Thyroid gland (tissue), 4 donors: Measurements from ENCODE around the gene OR10A6. TPM values are rescaled to one million over a fixed set of nuclear protein-coding genes. Genes with fewer than 3 reads are reported as not detected.

Experiments used
- DNase-seq, 2 donors: peaks; one replicate each; pipeline ENCODE4 v3.0.0-alpha.2; 2019
- H3K27ac ChIP-seq, 3 donors: fragments of 200-600 bp; sonication (generic); 1 replicate in 2 of 3; 2 replicates in 1 of 3; pipeline ENCODE4 v1.5.1; 2016 to 2019; ENCODE audit warnings: mild to moderate bottlenecking in 1 of 3, moderate library complexity in 1 of 3
- H3K27me3 ChIP-seq: fragments of 200-600 bp; sonication (generic); one replicate; pipeline ENCODE4 v1.5.1; 2019
- H3K36me3 ChIP-seq, 2 donors: fragments of 200-600 bp; sonication (generic); one replicate each; pipeline ENCODE4 v1.5.1; 2016 to 2019
- H3K4me1 ChIP-seq, 2 donors: fragments of 200-600 bp; sonication (generic); one replicate each; pipeline ENCODE4 v1.5.1; 2017 to 2019
- H3K4me3 ChIP-seq, 3 donors: fragments of 200-600 bp; sonication (generic); replicated peaks in 1 of 3; 1 replicate in 2 of 3; 2 replicates in 1 of 3; pipeline ENCODE4 v1.5.1; 2016; ENCODE audit warnings: mild to moderate bottlenecking in 1 of 3
- H3K9me3 ChIP-seq: fragments of 200-600 bp; sonication (generic); one replicate; pipeline ENCODE4 v1.5.1; 2017
- POLR2A ChIP-seq, 2 donors: fragments of 450-650 bp; IDR thresholded peaks; one replicate each; pipeline ENCODE4 v1.6.1; 2017; ENCODE audit warnings: antibody characterized with exemption in 2 of 2, mild to moderate bottlenecking in 2 of 2, moderate library complexity in 1 of 2
- WGBS, 2 donors: methylation state at CpG; one replicate each; pipeline ENCODE4 v1.1.5; 2017; 5-methylcytosine and 5-hydroxymethylcytosine counted together
- intact Hi-C: fragments of 100-400 bp; cut with DNase I; formaldehyde crosslinking; loops from one replicate; pipeline ENCODE4 v1.15.1; 2023
- total RNA-seq, 4 donors: library from RNA; depleted of rRNA; stranded (reverse); fragments of >200 nt; gene quantifications; one replicate each; pipeline ENCODE4 v1.2.3, GENCODE V29; 2016
- TF ChIP-seq, protein P1 (sequence below), 6 experiments: fragments of 200-600 bp in 3 of 6; fragments of 450-650 bp in 3 of 6; sonication (generic) in 3 of 6; IDR thresholded peaks; one replicate each; pipeline ENCODE4 v1.5.1; 2016 to 2019; ENCODE audit warnings: antibody characterized with exemption in 6 of 6, mild to moderate bottlenecking in 2 of 6, inconsistent platforms in 1 of 6, moderate library complexity in 1 of 6

The OR10A6 gene
- total RNA-seq, 4 donors from 2014 or later = not detected

- Histone ChIP-seq H3K9me3 (no peaks in the 10 kb centered on the region), H3K27me3 (no peaks in the 10 kb centered on the region), H3K27ac (no peak overlapping the region), H3K4me3 (no peak overlapping the region), H3K36me3 (no peaks in the 10 kb centered on the region), H3K4me1 (no peaks in the 10 kb centered on the region)
- DNase-seq = no peak
- TF ChIP-seq POLR2A (IDR thresholded peaks at IDR 0.05) = no peak
- TF ChIP-seq, protein P1, sequence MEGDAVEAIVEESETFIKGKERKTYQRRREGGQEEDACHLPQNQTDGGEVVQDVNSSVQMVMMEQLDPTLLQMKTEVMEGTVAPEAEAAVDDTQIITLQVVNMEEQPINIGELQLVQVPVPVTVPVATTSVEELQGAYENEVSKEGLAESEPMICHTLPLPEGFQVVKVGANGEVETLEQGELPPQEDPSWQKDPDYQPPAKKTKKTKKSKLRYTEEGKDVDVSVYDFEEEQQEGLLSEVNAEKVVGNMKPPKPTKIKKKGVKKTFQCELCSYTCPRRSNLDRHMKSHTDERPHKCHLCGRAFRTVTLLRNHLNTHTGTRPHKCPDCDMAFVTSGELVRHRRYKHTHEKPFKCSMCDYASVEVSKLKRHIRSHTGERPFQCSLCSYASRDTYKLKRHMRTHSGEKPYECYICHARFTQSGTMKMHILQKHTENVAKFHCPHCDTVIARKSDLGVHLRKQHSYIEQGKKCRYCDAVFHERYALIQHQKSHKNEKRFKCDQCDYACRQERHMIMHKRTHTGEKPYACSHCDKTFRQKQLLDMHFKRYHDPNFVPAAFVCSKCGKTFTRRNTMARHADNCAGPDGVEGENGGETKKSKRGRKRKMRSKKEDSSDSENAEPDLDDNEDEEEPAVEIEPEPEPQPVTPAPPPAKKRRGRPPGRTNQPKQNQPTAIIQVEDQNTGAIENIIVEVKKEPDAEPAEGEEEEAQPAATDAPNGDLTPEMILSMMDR (IDR thresholded peaks at IDR 0.05) = no peak
- intact Hi-C loops = no loop called here
Measured at GRCh38 chr11:7911011-7911410, 20.1 kb downstream of the OR10A6 start.

DNA sequence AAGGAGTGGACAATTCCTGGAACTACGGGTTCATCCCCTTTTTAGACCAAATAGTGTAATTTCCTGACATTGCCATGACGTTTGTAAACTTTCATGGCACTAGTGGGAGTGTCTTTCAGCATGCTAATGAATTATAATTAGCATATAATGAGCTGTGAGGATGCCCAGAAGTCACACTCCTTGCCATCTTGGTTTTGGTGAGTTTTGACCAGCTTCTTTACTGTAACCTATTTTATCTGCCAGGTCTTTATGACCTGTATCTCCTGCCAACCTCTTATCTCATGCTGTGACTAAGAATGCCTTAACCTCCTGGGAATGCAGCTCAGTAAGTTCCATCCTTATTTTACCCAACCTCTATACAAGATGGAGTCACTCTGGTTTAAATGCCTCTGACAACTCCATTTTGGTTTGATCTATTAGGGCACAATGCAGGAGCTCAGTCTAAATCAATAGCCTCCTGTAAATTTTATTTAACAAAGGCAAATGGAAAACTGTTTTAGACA is 20.7 kb downstream of the OR10A6 start:
- 37 to 49% methylated on average over 2 of the region's 2 CpGs for WGBS, 2 donors
- no peak for DNase-seq
- Histone ChIP-seq H3K27ac (no peak overlapping the region), H3K36me3 (no peaks in the 10 kb centered on the region), H3K27me3 (no peaks in the 10 kb centered on the region), H3K9me3 (no peaks in the 10 kb centered on the region), H3K4me1 (no peaks in the 10 kb centered on the region), H3K4me3 (no peak overlapping the region)
- TF ChIP-seq, protein P1 (IDR thresholded peaks at IDR 0.05) = no peak
- TF ChIP-seq POLR2A (IDR thresholded peaks at IDR 0.05) = no peak
- intact Hi-C loops = no loop called here

- Histone ChIP-seq H3K36me3 (no peaks in the 10 kb centered on the region), H3K4me3 (no peak overlapping the region), H3K4me1 (no peaks in the 10 kb centered on the region), H3K27me3 (no peaks in the 10 kb centered on the region), H3K9me3 (no peaks in the 10 kb centered on the region), H3K27ac (no peak overlapping the region)
- intact Hi-C loops = no loop called here
- no peak for DNase-seq
- 27 to 31% methylated on average over 2 of the region's 2 CpGs for WGBS, 2 donors
- TF ChIP-seq, protein P1 (IDR thresholded peaks at IDR 0.05) = no peak
- no peak for TF ChIP-seq POLR2A (IDR thresholded peaks at IDR 0.05)
Measured at GRCh38 chr11:7909585-7910285, 21.3 kb downstream of the OR10A6 start.

DNA sequence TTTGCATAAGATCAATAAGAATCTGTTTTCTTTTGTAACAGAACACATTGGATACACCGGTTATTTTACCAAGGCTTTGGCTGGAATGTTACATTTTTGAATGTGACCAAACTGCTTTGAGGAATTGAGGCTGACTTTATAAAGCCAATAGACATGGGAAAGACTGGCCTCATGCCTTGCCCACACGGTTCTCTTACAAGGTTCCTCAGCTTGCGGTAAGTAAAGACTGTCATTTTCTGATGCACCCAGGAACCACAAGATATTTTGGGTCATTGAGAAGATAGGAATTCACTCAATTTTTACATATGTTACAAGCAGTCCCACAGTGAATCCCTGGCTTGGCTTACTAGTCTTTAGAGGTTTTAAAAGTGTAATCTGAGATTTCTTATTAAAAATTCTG is 23.9 kb downstream of the OR10A6 start:
- Histone ChIP-seq H3K4me3 (no peak overlapping the region), H3K9me3 (no peaks in the 10 kb centered on the region), H3K27me3 (no peaks in the 10 kb centered on the region), H3K27ac (no peak overlapping the region), H3K36me3 (no peaks in the 10 kb centered on the region), H3K4me1 (no peaks in the 10 kb centered on the region)
- DNase-seq = no peak
- intact Hi-C loops = no loop called here
- 41 to 50% methylated on average over 3 of the region's 3 CpGs for WGBS, 2 donors
- TF ChIP-seq, protein P1 (IDR thresholded peaks at IDR 0.05) = no peak
- no peak for TF ChIP-seq POLR2A (IDR thresholded peaks at IDR 0.05)

- WGBS, 2 donors = 32 to 37% methylated on average over 4 of the region's 4 CpGs
- Histone ChIP-seq H3K27ac (no peak overlapping the region), H3K4me3 (no peak overlapping the region), H3K36me3 (no peaks in the 10 kb centered on the region), H3K9me3 (no peaks in the 10 kb centered on the region), H3K4me1 (no peaks in the 10 kb centered on the region), H3K27me3 (no peaks in the 10 kb centered on the region)
- intact Hi-C loops = no loop called here
- TF ChIP-seq POLR2A (IDR thresholded peaks at IDR 0.05) = no peak
- TF ChIP-seq, protein P1 (IDR thresholded peaks at IDR 0.05) = no peak
- DNase-seq = no peak
Measured at GRCh38 chr11:7906481-7906880, 24.6 kb downstream of the OR10A6 start.
